ENCODE measurements around the gene TNN. TPM values are rescaled to one million over a fixed set of nuclear protein-coding genes. Genes with fewer than 3 reads are reported as not detected.

Gene TNN
- total and polyA plus RNA-seq, 2 experiments from 2014 or later = 0.18 to 0.31 TPM

DNA sequence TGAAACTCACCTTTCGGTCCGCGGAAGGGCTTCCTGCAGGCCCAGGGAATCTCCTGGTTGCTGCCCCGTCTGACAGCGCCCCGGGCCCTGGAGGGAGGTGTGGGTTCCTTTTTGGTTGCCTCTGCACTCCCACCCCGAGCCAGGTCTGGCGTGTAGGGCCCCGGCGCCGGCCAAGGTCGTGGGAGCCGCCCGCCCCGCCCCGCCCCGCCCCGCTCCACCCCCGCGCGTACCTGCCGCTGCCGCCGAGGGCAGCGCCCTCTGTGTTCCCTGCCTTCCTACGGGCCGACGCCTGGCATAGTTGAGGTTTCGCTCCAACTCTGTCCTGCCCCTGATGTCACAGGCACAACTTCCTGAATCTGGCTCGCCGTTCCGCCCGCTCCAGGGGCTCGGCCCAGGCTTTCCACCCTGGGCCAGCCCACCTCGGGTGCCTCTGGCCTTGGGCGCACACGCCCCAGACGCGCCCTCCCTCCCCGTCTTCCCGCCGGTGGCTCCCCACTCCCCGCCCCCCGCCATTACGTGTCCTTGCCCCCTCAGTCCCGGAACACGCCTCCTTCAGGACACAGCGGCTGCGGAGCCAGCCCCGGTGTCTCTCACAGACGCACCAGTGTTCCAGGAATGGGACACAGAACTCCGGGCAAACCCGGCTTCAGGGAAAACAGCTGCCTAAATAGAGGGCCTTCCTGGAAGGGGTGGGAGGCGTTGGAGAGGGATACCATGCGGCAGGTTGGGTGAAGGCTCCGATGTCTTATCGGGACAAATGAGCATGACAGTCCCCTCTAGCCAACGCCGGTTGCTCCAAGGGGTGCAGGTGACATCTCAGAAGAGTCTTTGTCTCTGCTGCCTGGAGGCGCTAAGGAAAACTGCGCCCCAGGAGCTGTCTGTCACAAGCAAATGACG is 125.2 kb downstream of the TNN start, which contains the start of gene KIAA0040:
KIAA0040 (minus strand) TSS at position 147 of the 897 bp plus-strand sequence. CDS start 31,763 bp downstream, outside the sequence.
- ATAC-seq = peak; percentile 88
- Mint-ChIP-seq H3K27ac (no peak within 1 kb of the TSS), H3K4me3 (peak within 1 kb of the TSS; percentile 87)

More for the DNA sequence above, 125.2 kb downstream of the TNN start, which contains the start of gene KIAA0040:
- Histone ChIP-seq H3F3A (replicated peaks; ENCODE audit: low read depth) (peaks cover 7% of the 10 kb centered on the region; the same call in 1 of the 2 replicates), H3K4me2 (peak within 1 kb of the TSS; percentile 86), H2AFZ (peak within 1 kb of the TSS; percentile 100), H3K4me3 (peak within 1 kb of the TSS; percentile 62), H3K36me3 (ENCODE audit: insufficient read depth) (no peaks in the 10 kb centered on the region), H3K27me3 (ENCODE audit: insufficient read depth) (peaks cover 31% of the 10 kb centered on the region), H4K20me1 (replicated peaks; ENCODE audit: insufficient read depth) (no peaks in the 10 kb centered on the region), H3K9me2 (ENCODE audit: insufficient read depth) (no peaks in the 10 kb centered on the region), H3K79me2 (replicated peaks; ENCODE audit: insufficient read depth) (no peaks in the 10 kb centered on the region), H3K4me1 (ENCODE audit: insufficient read depth) (peaks cover 11% of the 10 kb centered on the region; the same call in 1 of the 2 replicates), H3K27ac (ENCODE audit: low read depth) (no peak within 1 kb of the TSS)
- peak; percentile 74 for DNase-seq (ENCODE audit: low spot score)
- Mint-ChIP-seq H3K4me1 (no peaks in the 10 kb centered on the region), H3K9me3 (no peaks in the 10 kb centered on the region), H3K36me3 (ENCODE audit: low read depth) (no peaks in the 10 kb centered on the region), H3K27me3 (ENCODE audit: insufficient read depth, low read depth, poor library complexity) (peaks cover 18% of the 10 kb centered on the region)
- TF ChIP-seq CREB1 (CRISPR knock-in tag; IDR thresholded peaks at IDR 0.05; ENCODE audit: low read depth) = 0 out of 2 replicates have a peak, but pooled peaks have one; percentile 47
- TF ChIP-seq, protein P1, sequence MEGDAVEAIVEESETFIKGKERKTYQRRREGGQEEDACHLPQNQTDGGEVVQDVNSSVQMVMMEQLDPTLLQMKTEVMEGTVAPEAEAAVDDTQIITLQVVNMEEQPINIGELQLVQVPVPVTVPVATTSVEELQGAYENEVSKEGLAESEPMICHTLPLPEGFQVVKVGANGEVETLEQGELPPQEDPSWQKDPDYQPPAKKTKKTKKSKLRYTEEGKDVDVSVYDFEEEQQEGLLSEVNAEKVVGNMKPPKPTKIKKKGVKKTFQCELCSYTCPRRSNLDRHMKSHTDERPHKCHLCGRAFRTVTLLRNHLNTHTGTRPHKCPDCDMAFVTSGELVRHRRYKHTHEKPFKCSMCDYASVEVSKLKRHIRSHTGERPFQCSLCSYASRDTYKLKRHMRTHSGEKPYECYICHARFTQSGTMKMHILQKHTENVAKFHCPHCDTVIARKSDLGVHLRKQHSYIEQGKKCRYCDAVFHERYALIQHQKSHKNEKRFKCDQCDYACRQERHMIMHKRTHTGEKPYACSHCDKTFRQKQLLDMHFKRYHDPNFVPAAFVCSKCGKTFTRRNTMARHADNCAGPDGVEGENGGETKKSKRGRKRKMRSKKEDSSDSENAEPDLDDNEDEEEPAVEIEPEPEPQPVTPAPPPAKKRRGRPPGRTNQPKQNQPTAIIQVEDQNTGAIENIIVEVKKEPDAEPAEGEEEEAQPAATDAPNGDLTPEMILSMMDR (conservative IDR thresholded peaks at IDR 0.05; ENCODE audit: low read depth in 2 of 2) = 0 out of 4 replicates have a peak, but pooled peaks of 1 of the 2 experiments have one; percentile 25
- TF ChIP-seq, protein P2, sequence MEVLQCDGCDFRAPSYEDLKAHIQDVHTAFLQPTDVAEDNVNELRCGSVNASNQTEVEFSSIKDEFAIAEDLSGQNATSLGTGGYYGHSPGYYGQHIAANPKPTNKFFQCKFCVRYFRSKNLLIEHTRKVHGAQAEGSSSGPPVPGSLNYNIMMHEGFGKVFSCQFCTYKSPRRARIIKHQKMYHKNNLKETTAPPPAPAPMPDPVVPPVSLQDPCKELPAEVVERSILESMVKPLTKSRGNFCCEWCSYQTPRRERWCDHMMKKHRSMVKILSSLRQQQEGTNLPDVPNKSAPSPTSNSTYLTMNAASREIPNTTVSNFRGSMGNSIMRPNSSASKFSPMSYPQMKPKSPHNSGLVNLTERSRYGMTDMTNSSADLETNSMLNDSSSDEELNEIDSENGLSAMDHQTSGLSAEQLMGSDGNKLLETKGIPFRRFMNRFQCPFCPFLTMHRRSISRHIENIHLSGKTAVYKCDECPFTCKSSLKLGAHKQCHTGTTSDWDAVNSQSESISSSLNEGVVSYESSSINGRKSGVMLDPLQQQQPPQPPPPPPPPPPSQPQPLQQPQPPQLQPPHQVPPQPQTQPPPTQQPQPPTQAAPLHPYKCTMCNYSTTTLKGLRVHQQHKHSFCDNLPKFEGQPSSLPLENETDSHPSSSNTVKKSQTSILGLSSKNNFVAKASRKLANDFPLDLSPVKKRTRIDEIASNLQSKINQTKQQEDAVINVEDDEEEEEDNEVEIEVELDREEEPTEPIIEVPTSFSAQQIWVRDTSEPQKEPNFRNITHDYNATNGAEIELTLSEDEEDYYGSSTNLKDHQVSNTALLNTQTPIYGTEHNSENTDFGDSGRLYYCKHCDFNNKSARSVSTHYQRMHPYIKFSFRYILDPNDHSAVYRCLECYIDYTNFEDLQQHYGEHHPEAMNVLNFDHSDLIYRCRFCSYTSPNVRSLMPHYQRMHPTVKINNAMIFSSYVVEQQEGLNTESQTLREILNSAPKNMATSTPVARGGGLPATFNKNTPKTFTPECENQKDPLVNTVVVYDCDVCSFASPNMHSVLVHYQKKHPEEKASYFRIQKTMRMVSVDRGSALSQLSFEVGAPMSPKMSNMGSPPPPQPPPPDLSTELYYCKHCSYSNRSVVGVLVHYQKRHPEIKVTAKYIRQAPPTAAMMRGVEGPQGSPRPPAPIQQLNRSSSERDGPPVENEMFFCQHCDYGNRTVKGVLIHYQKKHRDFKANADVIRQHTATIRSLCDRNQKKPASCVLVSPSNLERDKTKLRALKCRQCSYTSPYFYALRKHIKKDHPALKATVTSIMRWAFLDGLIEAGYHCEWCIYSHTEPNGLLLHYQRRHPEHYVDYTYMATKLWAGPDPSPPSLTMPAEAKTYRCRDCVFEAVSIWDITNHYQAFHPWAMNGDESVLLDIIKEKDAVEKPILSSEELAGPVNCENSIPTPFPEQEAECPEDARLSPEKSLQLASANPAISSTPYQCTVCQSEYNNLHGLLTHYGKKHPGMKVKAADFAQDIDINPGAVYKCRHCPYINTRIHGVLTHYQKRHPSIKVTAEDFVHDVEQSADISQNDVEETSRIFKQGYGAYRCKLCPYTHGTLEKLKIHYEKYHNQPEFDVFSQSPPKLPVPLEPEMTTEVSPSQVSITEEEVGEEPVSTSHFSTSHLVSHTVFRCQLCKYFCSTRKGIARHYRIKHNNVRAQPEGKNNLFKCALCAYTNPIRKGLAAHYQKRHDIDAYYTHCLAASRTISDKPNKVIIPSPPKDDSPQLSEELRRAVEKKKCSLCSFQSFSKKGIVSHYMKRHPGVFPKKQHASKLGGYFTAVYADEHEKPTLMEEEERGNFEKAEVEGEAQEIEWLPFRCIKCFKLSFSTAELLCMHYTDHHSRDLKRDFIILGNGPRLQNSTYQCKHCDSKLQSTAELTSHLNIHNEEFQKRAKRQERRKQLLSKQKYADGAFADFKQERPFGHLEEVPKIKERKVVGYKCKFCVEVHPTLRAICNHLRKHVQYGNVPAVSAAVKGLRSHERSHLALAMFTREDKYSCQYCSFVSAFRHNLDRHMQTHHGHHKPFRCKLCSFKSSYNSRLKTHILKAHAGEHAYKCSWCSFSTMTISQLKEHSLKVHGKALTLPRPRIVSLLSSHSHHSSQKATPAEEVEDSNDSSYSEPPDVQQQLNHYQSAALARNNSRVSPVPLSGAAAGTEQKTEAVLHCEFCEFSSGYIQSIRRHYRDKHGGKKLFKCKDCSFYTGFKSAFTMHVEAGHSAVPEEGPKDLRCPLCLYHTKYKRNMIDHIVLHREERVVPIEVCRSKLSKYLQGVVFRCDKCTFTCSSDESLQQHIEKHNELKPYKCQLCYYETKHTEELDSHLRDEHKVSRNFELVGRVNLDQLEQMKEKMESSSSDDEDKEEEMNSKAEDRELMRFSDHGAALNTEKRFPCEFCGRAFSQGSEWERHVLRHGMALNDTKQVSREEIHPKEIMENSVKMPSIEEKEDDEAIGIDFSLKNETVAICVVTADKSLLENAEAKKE (CRISPR knock-in tag; IDR thresholded peaks at IDR 0.05) = no peak
- TF ChIP-seq POLR2AphosphoS5 (IDR thresholded peaks at IDR 0.05; ENCODE audit: low read depth) = peak; percentile 51

All from GM23338 (cell line).